NCI-H146 (cell line): ENCODE measurements around the gene PTGES.
A peak's percentile ranks its signal among the peaks of the same experiment; 100 is the strongest.
"Not testable (repeated sequence)": the region's sequence is repeated elsewhere in the genome, so short reads cannot be mapped to it uniquely, and the experiment has no call there.

Experiments
- DNase-seq: peaks from one replicate; lab custom pipeline; 2025; lab: John Stamatoyannopoulos, UW

PTGES gene

DNA sequence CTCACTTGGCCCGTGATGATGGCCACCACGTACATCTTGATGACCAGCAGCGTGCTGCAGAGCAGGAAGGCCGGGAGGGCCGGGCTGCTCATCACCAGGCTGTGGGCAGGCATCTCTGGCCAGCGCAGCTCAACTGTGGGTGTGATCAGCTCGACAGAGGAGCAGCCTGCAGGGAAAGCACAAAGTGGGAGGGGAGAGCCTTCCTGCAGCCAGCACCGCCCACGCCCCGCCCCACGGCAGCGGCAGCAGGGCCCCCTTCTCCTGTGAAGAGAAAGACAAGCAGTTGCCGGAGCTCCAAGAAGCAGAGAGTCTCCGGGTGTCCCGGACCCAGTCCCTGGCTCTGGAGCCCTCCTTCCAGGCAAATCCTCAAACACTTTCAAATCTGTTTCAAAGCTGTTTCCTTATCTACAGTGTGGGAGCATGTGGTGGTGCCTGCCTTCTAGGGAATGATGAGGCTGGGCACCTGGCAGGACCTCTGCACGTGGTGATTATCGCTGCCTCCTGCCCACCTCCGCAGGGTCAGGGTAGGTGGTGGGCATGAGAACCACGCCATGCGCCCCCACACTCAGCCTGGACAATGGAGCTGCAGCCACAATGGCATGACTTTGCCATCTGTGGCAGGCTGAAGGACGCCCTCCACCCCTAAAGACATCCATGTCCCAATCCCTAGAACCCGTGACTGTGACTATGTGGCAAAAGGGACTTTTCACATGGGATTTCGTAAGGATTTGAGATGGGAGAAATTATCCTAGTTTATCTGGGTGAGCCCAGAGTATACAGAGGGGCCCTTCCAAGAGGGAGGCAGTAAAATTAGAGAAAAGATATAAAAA lies at the start of gene PTGES:
TSS of gene PTGES (minus strand) at position 143 of the 830 bp plus-strand sequence. CDS start at position 113, 30 bp downstream.
- peak; percentile 61 for DNase-seq

GRCh38 chr9:129801504-129801903 lies 48.7 kb upstream of the PTGES start:
- no peak for DNase-seq

GRCh38 chr9:129798973-129799372 lies 46.1 kb upstream of the PTGES start:
- no peak for DNase-seq

DNA sequence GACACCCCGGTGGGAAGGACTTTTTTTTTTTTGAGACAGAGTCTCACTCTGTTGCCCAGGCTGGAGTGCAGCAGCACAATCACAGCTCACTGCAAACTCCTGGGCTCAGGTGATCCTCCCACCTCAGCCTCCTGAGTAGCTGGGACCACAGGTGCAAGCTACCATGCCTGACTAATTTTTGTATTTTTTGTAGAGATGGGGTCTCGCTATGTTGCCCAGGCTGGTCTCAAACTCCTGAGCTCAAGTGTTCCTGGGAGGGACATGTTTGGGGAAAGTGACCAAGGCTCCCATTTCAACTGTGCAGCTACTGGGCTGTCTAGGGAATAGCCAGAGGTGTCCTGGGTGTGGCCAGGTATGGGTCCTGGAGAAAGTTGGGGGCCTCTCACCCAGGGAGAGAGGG lies 43.2 kb upstream of the PTGES start:
- DNase-seq = not testable (repeated sequence)

- no peak for DNase-seq
Measured at GRCh38 chr9:129794549-129794948, 41.7 kb upstream of the PTGES start.

DNA sequence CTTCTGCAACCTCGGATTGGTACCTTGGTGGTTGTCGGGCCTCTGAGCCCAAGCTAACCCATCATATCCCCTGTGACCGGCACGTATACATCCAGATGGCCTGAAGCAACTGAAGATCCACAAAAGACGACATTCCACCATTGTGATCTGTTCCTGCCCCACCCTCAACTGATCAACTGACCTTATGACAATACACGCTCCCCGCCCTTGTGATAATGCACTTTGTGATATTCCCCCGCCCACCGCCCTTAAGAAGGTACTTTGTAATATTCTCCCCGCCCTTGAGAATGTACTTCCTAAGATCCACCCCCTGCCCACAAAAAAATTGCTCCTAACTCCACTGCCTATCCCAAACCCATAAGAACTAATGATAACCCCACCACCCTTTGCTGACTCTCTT lies 33.6 kb upstream of the PTGES start:
- no peak for DNase-seq

- no peak for DNase-seq
Measured at GRCh38 chr9:129785866-129786265, 33.0 kb upstream of the PTGES start.

GRCh38 chr9:129784970-129785369 lies 32.1 kb upstream of the PTGES start:
- not testable (repeated sequence) for DNase-seq

DNA sequence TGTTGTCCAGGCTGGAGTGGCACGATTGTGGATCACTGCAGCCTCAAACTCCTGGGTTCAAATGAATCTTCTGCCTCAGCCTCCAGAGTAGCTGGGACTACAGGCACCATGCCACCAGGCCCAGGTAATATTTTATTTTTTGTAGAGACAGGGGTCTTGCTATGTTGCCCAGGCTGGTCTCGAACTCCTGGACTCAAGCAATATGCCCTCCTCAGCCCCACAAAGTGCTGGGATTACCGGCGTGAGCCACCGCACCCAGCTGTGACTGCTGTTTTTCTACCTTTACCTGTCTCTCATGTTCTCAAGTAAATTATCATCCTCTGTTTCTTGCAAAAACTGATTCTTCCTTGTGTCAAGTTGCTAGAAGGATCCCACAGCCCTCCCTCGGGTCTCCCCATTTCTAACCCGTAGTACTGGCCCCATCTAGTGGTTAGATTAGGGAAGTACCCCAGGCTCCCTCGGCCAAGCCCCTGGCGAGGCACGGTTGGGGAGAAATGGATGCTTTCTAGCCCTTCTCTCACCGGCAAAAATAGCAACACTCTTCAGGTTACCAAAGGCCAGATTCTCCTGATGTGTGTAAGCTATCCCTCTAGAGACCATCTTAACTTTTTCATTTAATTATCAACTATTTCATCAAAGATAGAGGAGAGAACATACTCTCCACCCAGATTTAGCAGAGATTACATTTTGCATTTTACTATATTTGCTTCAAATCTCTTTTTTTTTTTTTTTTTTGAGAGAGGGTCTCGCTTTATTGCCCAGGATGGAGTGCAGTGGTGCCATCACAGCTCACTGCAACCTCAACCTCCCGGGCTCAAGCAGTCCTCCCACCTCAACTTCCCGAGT lies 30.9 kb upstream of the PTGES start:
- DNase-seq = peak; percentile 25

GRCh38 chr9:129781981-129782380 lies 29.1 kb upstream of the PTGES start:
- no peak for DNase-seq

- DNase-seq = no peak
Measured at GRCh38 chr9:129781131-129781530, 28.3 kb upstream of the PTGES start.

DNA sequence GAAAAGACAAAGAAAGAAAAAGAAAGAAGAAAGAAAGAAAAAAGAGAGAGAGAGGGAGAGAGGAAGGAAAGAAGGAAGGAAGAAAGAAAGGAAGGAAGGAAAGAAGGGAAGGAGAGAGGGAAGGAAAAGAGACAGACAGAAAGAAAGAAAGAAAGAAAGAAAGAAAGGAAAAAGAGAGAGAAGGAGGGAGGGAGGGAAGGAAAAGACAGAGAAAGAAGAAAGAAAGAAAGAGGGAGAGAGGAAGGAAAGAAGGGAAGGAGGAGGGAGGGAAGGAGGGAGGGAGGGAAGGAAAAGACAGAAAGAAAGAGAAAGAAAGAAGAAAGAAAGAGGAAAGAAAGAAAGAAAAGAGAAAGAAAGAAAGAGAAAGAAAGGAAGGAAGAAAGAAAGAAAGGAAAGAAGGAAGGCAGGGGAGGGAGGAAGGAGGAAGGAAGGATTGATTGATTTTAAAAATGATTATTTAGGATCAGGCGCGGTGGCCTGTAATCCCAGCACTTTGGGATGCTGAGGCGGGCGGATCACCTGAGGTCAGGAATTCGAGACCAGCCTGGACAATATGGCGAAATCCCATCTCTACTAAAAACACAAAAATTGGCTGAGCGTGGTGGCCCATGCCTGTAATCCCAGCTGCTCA lies 26.8 kb upstream of the PTGES start:
- DNase-seq = no peak

DNA sequence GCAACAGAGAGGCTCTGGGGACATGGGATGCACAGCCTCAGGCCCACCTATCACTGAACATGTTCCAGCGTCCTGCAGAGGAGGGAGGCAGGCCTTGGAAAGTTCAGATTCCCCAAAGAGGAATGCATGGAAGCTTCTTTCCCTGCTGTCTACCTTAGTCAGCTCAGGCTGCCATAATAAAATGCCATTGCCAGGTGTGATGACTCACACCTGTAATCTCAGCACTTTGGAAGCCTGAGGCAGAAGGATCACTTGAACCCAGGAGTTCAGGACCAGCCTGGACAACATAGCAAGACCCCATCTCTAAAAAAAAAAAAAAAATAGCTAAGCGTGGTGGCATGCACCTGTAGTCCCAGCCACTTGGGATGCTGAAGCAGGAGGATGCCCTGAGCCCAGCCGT lies 25.6 kb upstream of the PTGES start:
- DNase-seq = no peak

DNA sequence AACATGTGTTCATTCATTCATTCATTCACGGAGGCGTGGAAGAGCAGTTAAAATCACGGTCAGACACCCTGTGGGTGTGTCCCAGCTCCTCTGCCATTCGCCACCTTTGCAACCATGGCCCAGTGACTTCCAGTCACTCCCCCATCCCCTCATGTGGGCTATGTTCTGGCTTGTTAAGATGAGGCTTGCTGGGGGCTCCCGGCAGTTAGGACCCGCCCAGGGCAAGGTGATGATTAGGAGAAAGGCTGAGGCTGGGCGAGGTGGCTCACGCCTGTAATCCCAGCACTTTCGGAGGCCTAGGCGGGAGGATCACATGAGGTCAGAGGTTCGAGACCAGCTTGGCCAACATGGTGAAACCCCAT lies 24.9 kb upstream of the PTGES start:
- no peak for DNase-seq

DNA sequence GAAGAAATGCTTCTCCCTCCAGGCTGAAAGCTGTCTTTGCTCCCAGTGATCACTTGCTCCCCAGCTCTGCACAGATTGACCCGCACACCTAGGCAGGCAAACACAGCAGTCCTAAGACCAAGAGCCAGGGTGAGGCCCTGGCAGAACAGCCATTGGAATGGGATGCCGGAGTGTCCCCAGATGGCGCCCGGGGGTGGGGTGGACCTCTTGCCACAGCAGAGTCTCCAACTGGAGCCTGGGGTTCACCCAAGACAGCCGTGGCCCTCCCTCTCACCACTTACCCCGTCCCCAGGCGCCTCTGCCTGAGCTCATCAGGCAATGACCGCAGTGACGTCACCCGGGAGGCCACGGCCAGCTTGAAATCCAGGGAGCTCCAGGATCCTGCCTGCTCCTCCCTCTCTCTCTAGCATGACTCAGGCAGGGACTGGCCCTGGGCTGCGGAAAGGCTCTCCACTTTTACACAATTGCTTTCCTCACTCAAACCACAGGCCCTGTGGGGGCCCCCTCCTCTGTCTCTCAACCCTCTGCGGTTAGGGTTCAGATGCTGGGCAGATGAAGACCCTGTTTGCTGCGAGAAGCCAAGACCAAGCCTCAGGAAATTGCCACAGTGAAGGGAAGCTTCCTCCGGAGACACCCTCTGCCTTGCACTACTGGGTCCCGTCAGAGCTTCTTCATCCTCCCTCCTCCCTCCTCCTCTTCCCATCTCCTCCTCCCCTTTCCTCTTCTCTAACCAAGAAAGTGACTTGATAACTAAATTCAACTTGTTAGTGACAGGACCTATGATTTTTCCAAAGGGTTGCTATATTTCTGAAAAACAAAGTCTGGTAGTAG lies 24.3 kb upstream of the PTGES start:
- DNase-seq = peak; percentile 17

DNA sequence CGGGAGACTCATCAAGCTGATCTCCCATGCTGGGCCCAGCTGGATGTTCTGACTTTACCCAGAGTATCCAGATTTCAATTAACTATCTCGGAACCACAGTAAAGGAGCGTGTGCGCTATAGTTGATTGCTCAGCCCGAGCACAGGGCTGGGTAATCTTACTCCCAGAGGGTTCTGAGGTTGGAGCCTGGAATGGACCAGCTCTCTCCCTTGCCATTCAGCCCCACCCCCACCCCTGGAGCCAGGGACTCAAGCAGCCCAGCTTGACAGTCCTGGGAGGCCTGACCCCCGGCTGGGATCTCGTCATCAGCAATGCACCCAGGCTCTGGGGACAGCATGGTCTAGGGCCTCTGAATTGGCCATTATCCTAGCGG lies 23.7 kb upstream of the PTGES start:
- DNase-seq = no peak

- not testable (repeated sequence) for DNase-seq
Measured at GRCh38 chr9:129776096-129776495, 23.3 kb upstream of the PTGES start.

DNA sequence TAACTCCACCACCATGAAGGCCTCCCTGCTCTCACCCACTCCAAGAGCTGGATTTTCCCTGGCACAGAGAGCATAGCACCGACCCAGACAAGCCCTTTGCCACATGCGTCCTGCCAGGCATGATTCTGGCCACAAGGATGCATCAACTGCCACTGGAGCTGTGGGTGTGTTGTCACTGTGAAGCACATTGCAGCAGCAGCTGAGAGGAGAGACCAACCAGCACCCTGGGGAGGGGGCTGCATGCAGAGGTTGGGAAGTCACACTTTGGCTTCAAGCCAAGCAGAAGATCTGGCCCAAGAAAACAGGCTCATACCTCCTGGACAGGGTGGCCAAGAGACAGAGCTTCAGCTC lies 22.6 kb upstream of the PTGES start:
- no peak for DNase-seq

GRCh38 chr9:129774791-129775447 lies 22.1 kb upstream of the PTGES start:
- DNase-seq = no peak

DNA sequence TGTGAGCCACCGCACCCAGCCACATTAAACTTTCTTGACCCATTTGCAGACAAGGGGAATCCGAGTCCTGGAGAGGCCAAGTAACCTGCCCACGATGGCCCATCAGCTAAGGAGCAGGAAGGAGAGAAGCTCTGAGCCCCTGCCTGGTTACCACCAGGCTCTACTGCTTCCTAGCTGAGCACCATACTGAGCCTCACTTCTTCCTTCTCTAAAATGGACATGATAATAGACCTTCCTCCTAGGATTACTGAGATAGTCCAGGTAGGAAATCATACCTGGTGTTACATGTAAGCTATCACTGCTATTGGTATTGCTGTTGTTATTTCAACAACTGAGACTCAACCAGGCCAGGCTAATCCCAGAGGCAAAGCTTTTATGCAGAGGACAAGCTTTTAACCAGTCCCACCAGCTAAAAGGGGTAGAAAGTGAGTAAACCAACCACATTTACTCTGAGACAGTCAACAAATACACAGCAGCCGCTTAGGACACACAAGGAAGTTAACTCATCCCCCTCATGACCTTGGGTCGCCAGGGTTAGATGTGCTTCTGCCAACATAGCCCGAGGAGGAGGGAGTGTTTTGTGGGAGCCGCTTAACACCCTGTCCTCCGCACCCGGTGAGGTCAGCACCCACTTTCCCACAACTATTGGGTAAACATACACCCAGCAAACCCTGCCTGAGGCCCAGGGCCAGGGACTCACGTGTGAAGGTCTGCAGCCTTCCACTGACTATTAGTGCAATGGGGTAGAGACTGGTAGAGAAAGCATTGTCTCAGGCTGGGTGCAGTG lies 20.6 kb upstream of the PTGES start:
- no peak for DNase-seq

DNA sequence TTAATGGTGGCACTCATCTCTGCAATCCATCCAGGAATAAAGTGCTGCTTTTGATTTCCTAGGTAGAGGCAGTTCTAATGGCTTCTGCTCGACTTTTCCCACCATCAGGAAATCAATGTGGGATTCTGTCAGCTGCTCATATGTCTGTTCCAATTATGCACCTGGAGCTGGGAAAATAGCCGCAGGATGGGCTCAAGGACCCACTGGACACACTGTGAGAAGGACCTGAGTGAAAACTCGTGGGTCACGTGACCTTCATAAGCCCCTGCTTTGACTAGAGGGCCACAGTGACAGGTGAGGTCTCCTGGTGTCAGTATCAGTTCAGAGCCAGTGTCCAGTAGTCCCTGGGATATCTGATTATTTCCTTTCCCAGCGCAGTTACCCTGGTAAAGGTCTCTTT lies 17.9 kb upstream of the PTGES start:
- no peak for DNase-seq
